SIG-M5 treated with dmso at 0.1 percent for 504 hours (cell line): ENCODE data around the gene PPM1N.

Source experiments
- DNase-seq: peaks from one replicate; lab custom pipeline; 2025; ENCODE audit not compliant: unreplicated experiment; lab: John Stamatoyannopoulos, UW

Gene PPM1N

DNA sequence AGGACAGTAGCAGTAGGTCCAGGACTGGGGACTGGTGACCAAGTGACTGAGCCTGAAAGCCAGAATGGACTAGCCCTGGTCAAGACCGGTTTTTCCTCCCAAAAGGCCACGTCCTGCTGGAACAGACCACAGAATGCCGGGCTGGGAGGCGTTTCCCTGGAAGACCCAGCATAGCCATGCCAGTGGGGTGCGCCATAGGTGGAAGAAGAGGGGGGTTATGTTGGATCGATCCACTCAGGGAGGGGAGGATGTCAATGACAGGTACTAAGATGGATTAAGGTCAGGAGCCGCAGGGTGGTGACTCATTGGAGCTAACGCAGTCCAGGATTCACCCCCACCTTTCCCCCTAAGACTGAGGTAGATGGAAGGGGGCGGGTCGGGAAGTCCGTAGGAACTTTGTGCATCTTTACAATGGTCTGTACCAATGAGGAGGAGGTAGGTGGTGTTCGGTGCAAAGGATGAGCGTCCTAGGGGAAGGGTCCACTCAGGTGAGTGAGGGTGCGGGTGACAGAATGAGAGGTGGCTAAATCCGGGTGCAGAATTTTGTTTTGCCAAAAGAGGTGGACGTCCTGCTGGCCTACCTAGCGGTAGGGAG lies 30.0 kb downstream of the PPM1N start:
- no peak for DNase-seq

DNA sequence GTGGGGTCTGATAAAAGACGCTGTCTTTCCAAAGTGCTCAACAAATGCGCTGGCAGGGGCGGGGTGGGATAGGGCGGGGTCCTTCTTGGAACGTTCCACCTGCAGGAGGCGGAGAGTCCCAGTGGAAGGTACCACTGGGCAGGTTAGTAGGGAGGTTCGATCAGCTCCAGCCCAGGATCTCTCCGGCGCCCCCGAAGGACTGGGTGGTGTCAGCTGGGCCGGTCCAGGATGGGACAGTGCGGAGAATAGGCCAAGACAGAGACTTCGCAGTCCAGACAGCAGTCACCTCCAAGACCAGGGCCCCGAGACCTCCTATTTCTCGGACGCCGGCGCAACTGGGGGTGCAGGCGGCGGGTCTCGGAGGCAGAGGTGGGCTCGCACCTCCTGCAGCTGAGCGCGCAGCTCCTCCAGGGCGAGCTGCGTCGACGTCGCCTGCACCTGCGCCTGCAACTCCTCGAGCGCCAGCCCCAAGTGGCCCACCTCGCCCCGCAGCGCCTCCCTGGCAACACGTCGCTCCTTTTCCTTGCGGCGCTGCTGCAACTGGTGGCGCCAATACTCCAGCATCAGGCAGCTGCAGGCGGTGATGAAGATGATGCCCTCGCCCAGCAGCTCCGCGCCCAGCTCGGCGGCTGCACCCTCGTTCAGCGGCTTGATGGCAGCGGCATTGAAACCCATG lies 30.6 kb downstream of the PPM1N start:
- DNase-seq = no peak

DNA sequence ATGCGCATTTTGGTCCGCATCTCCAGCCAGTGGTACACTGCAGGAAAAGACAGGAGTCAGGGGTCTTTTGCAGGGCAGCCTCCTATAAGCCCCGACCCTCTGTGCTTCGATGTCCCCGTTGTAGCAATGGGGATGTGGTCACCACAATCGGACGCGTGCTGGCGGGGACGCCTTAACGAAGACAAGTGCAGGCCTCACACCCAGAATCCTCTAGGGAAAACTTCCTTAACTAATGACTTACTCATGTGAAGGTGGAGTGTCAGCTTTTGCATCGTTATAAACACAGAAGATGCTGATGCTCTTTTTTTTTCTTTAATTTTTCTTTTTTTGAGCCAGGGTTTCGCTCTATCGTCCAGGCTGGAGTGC lies 31.2 kb downstream of the PPM1N start:
- no peak for DNase-seq

DNA sequence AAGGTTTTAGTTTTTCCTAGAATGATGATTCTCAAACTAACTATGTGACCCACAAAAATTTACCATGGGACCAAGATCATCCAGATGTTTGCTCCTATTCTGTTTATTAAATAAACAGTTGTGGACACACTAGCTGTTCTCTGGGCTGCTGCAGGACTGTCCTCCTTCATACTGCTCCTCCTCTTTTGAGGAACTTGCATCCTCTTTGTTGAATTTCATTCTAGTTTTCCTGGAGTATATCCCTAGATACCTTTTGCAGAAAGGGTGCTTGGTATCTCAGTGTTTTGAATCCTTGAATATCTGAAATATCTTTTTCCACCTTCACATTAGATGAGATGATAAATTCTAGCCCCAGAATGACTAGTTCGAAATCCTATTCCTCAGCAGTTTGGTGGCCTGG lies 33.1 kb downstream of the PPM1N start:
- no peak for DNase-seq

DNA sequence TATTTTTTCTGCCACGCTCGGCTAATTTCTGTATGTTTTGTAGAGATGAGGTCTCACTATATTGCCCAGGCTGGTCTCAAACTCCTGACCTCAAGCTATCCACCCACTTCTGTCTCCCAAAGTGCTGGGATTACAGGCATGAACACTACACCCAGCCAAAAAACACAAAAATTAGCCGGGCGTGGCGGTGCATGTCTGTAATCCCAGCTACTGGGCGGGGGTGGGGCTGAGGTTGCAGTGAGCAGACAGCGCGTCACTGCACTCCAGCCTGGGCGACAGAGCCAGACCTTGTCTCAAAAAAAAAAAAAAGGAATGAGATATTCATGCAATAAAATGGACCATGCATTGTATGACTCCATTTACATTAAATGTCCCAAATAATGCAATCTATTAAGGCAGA lies 41.2 kb downstream of the PPM1N start:
- no peak for DNase-seq

DNA sequence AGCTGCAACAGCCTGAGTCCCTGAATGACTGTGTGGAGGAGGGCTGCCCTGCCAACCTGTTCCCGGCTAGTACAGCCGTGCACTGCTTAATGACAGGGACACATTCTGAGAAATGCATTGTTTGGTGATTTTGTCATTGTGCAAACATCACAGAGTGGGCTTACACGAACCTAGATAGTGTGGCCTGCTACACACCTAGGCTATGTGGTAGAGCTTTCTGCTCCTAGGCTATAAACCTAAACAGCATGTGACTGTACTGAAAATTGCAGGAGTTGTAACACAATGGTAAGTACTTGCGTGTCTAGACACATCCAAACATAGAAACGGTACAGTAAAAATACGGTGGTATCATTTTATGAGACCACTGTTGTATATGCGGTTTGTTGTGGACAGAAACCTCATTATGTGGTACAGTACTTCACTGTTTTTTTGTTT lies 44.0 kb downstream of the PPM1N start:
- DNase-seq = peak; percentile 55

DNA sequence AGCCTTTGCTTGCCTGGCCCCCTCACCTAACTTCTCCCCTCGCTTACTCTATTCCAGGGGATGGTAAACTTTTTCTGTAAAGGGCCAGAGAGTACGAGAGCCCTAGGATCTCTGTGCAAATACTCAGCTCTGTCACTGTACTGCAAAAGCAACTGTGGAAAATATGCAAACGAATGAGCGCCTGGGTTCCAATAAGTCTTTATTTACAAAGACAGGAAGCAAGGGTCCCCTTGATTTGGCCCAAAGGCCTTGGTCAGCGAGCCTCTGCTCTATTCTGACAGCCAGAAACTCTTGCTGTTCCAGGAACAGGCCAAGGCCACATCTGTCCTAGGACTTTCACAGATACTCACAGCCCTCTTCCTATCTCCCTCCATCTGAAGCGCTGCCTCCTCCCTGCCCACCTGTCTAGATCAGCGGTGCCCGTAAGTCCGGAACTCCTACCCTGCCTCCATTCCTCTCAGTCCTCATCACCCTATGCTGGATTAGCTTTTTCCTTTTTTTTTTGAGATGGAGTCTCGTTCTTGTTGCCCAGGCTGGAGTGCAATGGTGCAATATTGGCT lies 49.0 kb downstream of the PPM1N start:
- no peak for DNase-seq

DNA sequence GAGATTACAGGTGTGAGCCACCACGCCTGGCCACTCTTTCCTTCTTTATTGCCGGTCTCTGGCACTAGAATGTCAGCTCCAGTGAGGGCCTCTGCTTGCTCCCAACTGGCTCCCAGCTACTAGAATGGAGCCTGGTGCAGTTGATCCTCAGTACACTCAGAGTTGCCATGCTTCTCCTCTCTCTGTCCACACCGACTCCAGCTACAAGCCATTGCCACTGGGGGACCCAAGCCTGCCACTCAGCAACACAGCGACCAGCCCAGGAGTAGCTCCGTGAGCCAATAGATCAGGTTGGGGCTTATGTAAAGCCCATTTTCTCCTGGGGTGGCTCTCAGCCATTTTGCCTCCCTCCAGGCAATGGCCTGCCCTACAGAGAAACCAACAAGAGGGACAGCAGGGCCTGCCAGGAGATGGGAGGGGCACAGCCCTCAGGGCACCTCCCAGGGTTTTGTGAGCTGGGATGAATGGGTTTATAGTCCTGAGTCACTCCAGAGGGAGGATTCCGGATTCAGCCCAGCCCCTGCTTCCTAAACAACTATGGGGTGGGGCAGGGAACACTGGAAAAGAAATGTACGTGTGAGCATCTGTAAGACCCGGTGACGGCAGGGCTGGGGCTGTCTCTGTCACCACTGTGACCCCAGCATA lies 49.8 kb downstream of the PPM1N start:
- no peak for DNase-seq
